Breast epithelium (tissue), 4 donors: ENCODE measurements around the gene ARMH1. TPM values are rescaled to one million over a fixed set of nuclear protein-coding genes. Genes with fewer than 3 reads are reported as not detected.

Experiments used
- DNase-seq, 2 donors: peaks; one replicate each; pipeline ENCODE4 v3.0.0-alpha.2; 2019; ENCODE audit warnings: low spot score in 2 of 2
- H3K27ac ChIP-seq, 2 donors: fragments of 200-600 bp; sonication (generic) in 1 of 2; one replicate each; pipeline ENCODE4 v1.5.1; 2016 to 2019; ENCODE audit warnings: mild to moderate bottlenecking in 1 of 2
- H3K27me3 ChIP-seq, 2 donors: fragments of 200-600 bp; sonication (generic) in 1 of 2; one replicate each; pipeline versions ENCODE4 v1.5.1 to v1.6.0; 2017 to 2019; ENCODE audit warnings: control low read depth in 1 of 2, mild to moderate bottlenecking in 1 of 2
- H3K36me3 ChIP-seq: fragments of 200-600 bp; one replicate; pipeline ENCODE4 v1.5.1; 2019
- H3K4me1 ChIP-seq, 2 donors: fragments of 200-600 bp; sonication (generic); one replicate each; pipeline ENCODE4 v1.5.1; 2016 to 2019; ENCODE audit warnings: control low read depth in 1 of 2
- H3K4me3 ChIP-seq, 3 donors: fragments of 200-600 bp; sonication (generic); 1 replicate in 2 of 3; 2 replicates in 1 of 3; pipeline ENCODE4 v1.5.1; 2016 to 2019; ENCODE audit warnings: mild to moderate bottlenecking in 3 of 3, moderate library complexity in 2 of 3
- H3K9me3 ChIP-seq, 2 donors: fragments of 200-600 bp; sonication (generic) in 1 of 2; one replicate each; pipeline ENCODE4 v1.5.1; 2016 to 2019; ENCODE audit warnings: control low read depth in 1 of 2
- CTCF ChIP-seq, 3 donors: fragments of 450-650 bp; IDR thresholded peaks; one replicate each; pipeline ENCODE4 v1.5.1; 2016 to 2017; ENCODE audit warnings: antibody characterized with exemption in 3 of 3, mild to moderate bottlenecking in 3 of 3, moderate library complexity in 3 of 3
- POLR2A ChIP-seq: fragments of 450-650 bp; IDR thresholded peaks from one replicate; pipeline ENCODE4 v1.6.1; 2016; ENCODE audit warnings: antibody characterized with exemption, mild to moderate bottlenecking, moderate library complexity
- POLR2AphosphoS5 ChIP-seq, 3 donors: sonication (generic); formaldehyde crosslinking; IDR thresholded peaks; one replicate each; pipeline ENCODE4 v1.6.1; 2017; ENCODE audit warnings: antibody characterized with exemption in 3 of 3
- intact Hi-C: fragments of 100-400 bp; cut with DNase I; formaldehyde crosslinking; loops from one replicate; pipeline ENCODE4 v1.15.1; 2023; ENCODE audit warnings: low total_unique reads
- total RNA-seq, 3 donors: library from RNA; depleted of rRNA; stranded (reverse); fragments of >200 nt; gene quantifications; one replicate each; pipeline ENCODE4 v1.1.0, GENCODE V29; 2016

The ARMH1 gene
- total RNA-seq, 3 donors from 2014 or later, result 1.8 to 3.8 (median 2.9) TPM

GRCh38 chr1:44681905-44682882 is 7.7 kb downstream of the ARMH1 start:
- Histone ChIP-seq H3K27me3 (no peaks in the 10 kb centered on the region), H3K4me1 (no peaks in the 10 kb centered on the region), H3K9me3 (no peaks in the 10 kb centered on the region), H3K4me3 (no peak overlapping the region), H3K36me3 (no peaks in the 10 kb centered on the region), H3K27ac (no peak overlapping the region)
- intact Hi-C loops, result no loop called here
- peak in 1 of 2 donors; percentile 43 for DNase-seq
- TF ChIP-seq POLR2AphosphoS5 (IDR thresholded peaks at IDR 0.05), result no peak
- TF ChIP-seq CTCF (IDR thresholded peaks at IDR 0.05), result no peak
- no peak for TF ChIP-seq POLR2A

GRCh38 chr1:44682883-44683265 is 8.4 kb downstream of the ARMH1 start:
- TF ChIP-seq POLR2A, result no peak
- no peak for TF ChIP-seq CTCF (IDR thresholded peaks at IDR 0.05)
- no peak for TF ChIP-seq POLR2AphosphoS5 (IDR thresholded peaks at IDR 0.05)
- intact Hi-C loops, result no loop called here
- H3K4me1 ChIP-seq, result no peaks in the 10 kb centered on the region

GRCh38 chr1:44684525-44684924 is 10.0 kb downstream of the ARMH1 start:
- no peak for TF ChIP-seq POLR2A
- Histone ChIP-seq H3K9me3 (no peaks in the 10 kb centered on the region), H3K4me1 (no peaks in the 10 kb centered on the region), H3K27ac (no peak overlapping the region), H3K36me3 (no peaks in the 10 kb centered on the region), H3K4me3 (no peak overlapping the region), H3K27me3 (no peaks in the 10 kb centered on the region)
- intact Hi-C loops, result no loop called here
- no peak for DNase-seq

More at GRCh38 chr1:44682883-44683265, 8.4 kb downstream of the ARMH1 start:
- DNase-seq, result peak in 1 of 2 donors; percentile 38
- H3K9me3 ChIP-seq, result no peaks in the 10 kb centered on the region
- H3K27ac ChIP-seq, result no peak overlapping the region
- no peak overlapping the region for H3K4me3 ChIP-seq
- no peaks in the 10 kb centered on the region for H3K27me3 ChIP-seq
- H3K36me3 ChIP-seq, result no peaks in the 10 kb centered on the region

- DNase-seq, result no peak
- Histone ChIP-seq H3K27ac (no peak overlapping the region), H3K9me3 (no peaks in the 10 kb centered on the region), H3K4me3 (no peak overlapping the region), H3K36me3 (no peaks in the 10 kb centered on the region), H3K4me1 (no peaks in the 10 kb centered on the region), H3K27me3 (no peaks in the 10 kb centered on the region)
- intact Hi-C loops, result no loop called here
- no peak for TF ChIP-seq POLR2A
- TF ChIP-seq POLR2AphosphoS5 (IDR thresholded peaks at IDR 0.05), result no peak
- TF ChIP-seq CTCF (IDR thresholded peaks at IDR 0.05), result no peak
These were observed 10.7 kb downstream of the ARMH1 start for GRCh38 chr1:44685218-44685617.

GRCh38 chr1:44685881-44686280 is 11.4 kb downstream of the ARMH1 start:
- Histone ChIP-seq H3K4me3 (no peak overlapping the region), H3K27ac (no peak overlapping the region), H3K9me3 (no peaks in the 10 kb centered on the region), H3K36me3 (no peaks in the 10 kb centered on the region), H3K27me3 (no peaks in the 10 kb centered on the region), H3K4me1 (no peaks in the 10 kb centered on the region)
- DNase-seq, result no peak
- intact Hi-C loops, result no loop called here
- TF ChIP-seq CTCF (IDR thresholded peaks at IDR 0.05) (no peak), POLR2A (no peak), POLR2AphosphoS5 (IDR thresholded peaks at IDR 0.05) (no peak)
